Skeletal muscle tissue (tissue), 4 donors: ENCODE results near the gene SDCCAG8. TPM values are rescaled to one million over a fixed set of nuclear protein-coding genes. Genes with fewer than 3 reads are reported as not detected.

ENCODE experiments used
- H3K27ac ChIP-seq: one replicate; pipeline ENCODE4 v1.7.0; 2013; ENCODE audit warnings: mild to moderate bottlenecking, low read depth, low read length, inconsistent platforms
- H3K27me3 ChIP-seq, 3 donors: one replicate each; pipeline ENCODE4 v1.7.0; 2013; ENCODE audit warnings: low read length in 3 of 3; ENCODE audit not compliant: control insufficient read depth in 3 of 3, insufficient read depth in 3 of 3
- H3K36me3 ChIP-seq, 3 donors: one replicate each; pipeline ENCODE4 v1.7.0; 2013; ENCODE audit warnings: low read length in 3 of 3; ENCODE audit not compliant: control insufficient read depth in 3 of 3, insufficient read depth in 3 of 3
- H3K4me1 ChIP-seq, 3 donors: one replicate each; pipeline ENCODE4 v1.7.0; 2013; ENCODE audit warnings: low read length in 3 of 3, mild to moderate bottlenecking in 3 of 3; ENCODE audit not compliant: control insufficient read depth in 3 of 3, insufficient read depth in 3 of 3
- H3K4me3 ChIP-seq, 3 donors: one replicate each; pipeline ENCODE4 v1.7.0; 2013; ENCODE audit warnings: low read length in 3 of 3
- H3K9ac ChIP-seq, 3 donors: one replicate each; pipeline ENCODE4 v1.7.0; 2013; ENCODE audit warnings: low read length in 3 of 3, mild to moderate bottlenecking in 3 of 3, moderate library complexity in 2 of 3, low read depth in 1 of 3
- H3K9me3 ChIP-seq, 3 donors: one replicate each; pipeline ENCODE4 v1.7.0; 2013; ENCODE audit warnings: low read length in 3 of 3; ENCODE audit not compliant: control insufficient read depth in 3 of 3
- total RNA-seq: library from RNA; depleted of rRNA; stranded (reverse); fragments of >200 nt; gene quantifications from one replicate; pipeline ENCODE4 v1.2.3, GENCODE V29; 2014
- donor health status: Osteomylitis.

Gene SDCCAG8
- total RNA-seq, 1 donor from 2014 or later, result 71.5 TPM

DNA sequence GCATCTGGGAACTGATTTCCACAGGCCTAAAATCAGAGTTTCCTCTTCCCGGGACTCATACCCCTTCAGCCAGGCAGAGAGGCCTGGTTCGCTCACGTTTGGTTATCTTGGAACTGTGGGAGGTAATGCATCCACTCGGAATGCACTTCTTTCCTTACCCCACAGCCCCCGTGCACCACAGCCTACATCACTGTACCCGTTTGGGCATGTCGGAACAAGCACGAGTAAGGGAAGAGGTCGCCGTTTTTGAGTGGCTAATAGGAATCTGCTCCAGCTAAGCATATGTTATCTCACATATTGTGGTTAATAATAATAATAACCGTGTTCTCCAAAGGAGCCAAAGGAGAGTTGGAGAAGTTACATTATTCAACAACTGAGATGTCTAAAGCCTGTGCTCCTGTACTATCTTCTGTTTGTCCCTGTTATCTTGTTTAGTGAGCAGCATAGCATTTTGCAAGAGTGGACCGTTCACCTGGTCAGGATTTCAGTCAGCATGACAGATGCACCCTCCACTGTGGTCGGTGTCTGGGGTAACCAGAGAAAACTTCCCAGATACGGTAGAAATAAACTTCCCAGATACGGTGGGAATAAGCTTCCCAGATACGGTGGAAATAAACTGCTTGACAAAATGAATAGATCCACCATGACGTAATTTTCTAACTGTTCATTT, 198.6 kb downstream of the SDCCAG8 start:
- Histone ChIP-seq H3K4me1 (no peaks in the 10 kb centered on the region), H3K36me3 (no peaks in the 10 kb centered on the region), H3K9me3 (no peaks in the 10 kb centered on the region), H3K27me3 (no peaks in the 10 kb centered on the region), H3K27ac (no peak overlapping the region), H3K4me3 (no peak overlapping the region), H3K9ac (no peak overlapping the region)

DNA sequence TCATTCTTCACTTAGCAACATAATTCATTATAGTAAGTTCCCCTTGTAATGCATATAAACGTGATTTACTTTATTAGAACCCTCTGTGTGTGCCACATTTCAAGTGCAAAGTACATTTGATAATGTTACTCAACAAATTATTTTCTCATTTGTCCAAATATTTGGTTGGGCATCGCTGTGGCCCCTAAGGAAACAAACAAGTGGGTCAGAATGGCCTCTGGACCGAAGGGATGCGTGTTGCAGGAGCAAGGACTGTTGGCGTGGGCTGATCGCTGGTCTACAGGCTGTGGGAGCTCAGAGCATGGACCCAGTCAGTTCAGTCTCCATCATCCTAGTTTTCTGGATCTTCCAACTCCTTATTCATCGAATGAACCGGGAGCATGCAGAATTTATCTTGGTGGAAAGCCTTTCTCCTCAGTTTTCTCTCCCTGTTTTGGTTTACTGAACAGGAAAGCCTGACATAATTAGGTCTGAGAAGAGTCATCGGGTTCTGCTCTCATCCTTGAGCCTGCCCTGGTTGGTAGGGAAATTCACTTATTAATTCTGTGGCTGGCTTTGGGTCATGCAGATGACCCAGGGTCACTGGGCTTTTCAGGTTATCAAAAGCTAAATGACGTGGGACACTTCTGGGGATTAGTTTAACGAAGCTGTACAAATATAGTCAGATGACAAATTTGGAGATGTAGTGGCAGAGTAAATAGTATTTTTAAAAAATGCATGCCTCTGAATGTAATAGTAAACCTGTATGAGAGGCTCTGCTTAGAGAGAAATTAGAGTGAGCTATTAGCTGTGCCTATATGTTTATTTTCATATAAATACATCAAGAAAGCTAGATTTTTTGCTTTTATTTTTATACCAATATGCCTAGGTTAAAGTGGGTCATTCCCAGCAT, 200.2 kb downstream of the SDCCAG8 start:
- H3K9me3 ChIP-seq, result no peaks in the 10 kb centered on the region
- H3K27ac ChIP-seq, result no peak overlapping the region
- no peak overlapping the region for H3K4me3 ChIP-seq
- no peaks in the 10 kb centered on the region for H3K27me3 ChIP-seq
- no peak overlapping the region for H3K9ac ChIP-seq
- no peaks in the 10 kb centered on the region for H3K36me3 ChIP-seq
- no peaks in the 10 kb centered on the region for H3K4me1 ChIP-seq

DNA sequence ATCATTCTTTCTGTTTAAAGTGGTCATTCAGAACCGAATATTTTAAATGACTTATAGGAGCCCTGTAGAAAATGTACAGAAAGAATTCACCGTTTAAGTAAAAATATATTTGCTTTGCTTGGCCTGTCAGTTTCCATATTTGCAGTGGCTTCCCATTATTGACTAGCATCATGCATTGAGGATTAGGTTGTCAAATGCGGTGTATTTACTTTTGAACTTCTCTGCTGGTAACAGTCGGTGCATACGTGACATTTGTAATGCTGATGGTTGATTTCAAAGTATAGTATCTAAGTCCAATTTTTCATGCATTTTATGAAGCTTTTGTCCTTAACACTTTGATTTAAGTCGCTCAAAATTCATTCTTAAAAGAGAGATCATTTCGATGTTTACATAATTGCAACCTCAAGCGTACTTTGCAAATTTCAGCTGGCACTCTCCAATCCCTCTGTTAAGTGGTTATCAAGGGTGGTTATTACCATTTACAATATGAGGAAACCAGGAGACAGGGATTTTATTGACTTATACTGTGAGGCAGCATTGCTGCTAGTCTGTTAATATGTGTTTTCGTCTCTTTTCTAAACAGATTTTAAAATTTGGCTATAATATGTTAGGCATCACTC, 201.6 kb downstream of the SDCCAG8 start:
- Histone ChIP-seq H3K4me1 (no peaks in the 10 kb centered on the region), H3K27me3 (no peaks in the 10 kb centered on the region), H3K27ac (no peak overlapping the region), H3K4me3 (no peak overlapping the region), H3K36me3 (peaks cover 0 to 2% (median 0%) of the 10 kb centered on the region in 3 donors), H3K9ac (no peak overlapping the region), H3K9me3 (no peaks in the 10 kb centered on the region)

DNA sequence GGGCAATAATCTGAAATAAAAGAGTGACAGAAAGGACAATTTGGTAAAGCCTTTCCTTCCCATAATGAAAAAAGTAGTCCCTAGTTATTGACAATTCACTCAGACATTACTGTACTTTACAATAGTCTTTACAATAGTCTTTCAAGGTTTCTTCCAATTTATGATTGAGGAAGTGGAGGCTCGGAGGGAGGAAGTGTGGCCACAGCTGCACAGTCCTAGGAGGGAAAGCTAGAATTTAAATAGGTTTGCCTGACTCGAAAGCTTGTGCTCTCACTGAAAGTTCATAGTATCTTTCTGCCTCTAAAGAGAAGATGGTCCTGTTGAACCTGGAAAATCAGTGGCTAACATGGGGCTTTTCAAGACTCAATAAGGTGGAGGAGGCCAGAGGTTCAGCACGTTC, 203.2 kb downstream of the SDCCAG8 start:
- Histone ChIP-seq H3K27me3 (no peaks in the 10 kb centered on the region), H3K4me1 (no peaks in the 10 kb centered on the region), H3K4me3 (no peak overlapping the region), H3K9ac (no peak overlapping the region), H3K27ac (no peak overlapping the region), H3K9me3 (no peaks in the 10 kb centered on the region), H3K36me3 (peaks cover 0 to 5% (median 0%) of the 10 kb centered on the region in 3 donors)

DNA sequence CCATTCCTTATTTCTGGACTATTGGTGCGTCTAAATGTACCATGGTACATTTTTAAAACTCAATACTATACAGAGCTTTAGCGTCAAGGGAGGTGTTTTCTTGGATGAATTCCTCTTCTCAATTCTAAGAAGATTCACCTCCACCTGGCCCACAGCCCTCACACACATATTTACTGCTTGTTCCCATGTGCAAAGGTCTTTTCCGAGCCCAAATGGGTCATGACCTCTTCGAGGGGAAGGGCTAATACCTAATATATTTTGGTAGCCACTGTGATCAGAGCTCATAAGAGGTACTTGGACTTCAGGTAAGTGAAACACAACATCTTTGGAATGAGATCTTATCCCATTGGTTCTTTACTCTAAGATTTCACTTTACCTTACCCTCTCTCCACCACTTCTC, 205.9 kb downstream of the SDCCAG8 start:
- Histone ChIP-seq H3K9me3 (no peaks in the 10 kb centered on the region), H3K4me1 (no peaks in the 10 kb centered on the region), H3K4me3 (no peak overlapping the region), H3K9ac (no peak overlapping the region), H3K27me3 (no peaks in the 10 kb centered on the region), H3K27ac (no peak overlapping the region), H3K36me3 (peaks cover 0 to 5% (median 0%) of the 10 kb centered on the region in 3 donors)

DNA sequence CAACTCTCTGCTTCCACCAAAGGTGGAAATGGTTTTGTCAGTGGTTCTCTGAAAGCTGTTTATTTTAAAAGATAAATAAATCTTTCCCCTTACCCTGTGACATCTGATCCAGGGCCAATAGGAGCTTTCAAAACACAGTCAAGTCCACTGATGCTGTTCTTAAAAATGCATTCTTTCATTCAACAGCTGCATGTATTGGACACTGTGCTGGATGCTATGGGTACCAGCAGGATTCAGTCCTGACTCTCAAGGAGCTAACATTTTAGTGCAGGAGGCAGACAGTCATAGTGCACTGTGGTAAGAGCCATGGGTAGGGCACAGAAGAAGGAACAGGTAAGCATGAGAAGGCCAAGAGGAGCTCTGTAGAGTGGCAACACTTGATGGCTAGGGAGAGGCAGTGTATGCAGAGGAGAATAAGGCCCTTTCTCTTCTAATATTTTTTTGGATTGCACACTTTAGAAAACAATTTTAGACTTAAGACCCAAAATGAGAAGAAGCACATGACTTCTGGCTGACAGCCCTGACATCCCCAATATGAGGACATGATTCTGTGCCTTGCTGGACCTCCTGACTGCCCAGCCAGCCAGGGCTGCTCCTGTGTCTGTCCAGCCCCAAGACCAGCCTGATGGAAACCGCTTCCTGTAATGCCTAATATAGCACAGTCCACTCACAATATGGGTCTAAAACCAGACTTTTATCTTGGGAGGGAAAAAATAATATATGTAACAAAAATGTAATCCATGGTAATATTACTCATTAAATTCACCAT, 207.3 kb downstream of the SDCCAG8 start:
- Histone ChIP-seq H3K4me1 (no peaks in the 10 kb centered on the region), H3K27ac (no peak overlapping the region), H3K36me3 (peaks cover 0 to 5% (median 0%) of the 10 kb centered on the region in 3 donors), H3K27me3 (no peaks in the 10 kb centered on the region), H3K9me3 (no peaks in the 10 kb centered on the region), H3K9ac (no peak overlapping the region), H3K4me3 (no peak overlapping the region)

DNA sequence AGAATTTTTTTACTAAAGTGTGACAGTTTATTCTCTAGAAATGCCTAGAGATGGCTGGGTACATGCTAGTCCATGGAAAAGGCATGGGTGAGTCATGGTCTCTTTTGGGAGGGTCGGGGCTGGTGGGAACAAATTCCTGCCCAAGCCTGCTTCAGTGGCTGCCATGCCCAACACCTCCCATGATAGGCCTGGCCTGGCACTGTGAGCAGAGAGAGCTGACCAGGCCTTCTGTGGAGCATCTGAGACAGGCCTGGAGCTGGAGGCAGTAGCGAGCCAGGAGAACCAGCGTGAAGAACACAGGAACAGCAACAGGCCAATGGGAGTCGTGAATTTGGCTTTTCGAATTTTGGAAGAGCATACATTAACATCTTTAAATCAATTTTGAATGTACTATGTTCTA, 209.2 kb downstream of the SDCCAG8 start:
- Histone ChIP-seq H3K27ac (no peak overlapping the region), H3K4me1 (no peaks in the 10 kb centered on the region), H3K9me3 (no peaks in the 10 kb centered on the region), H3K4me3 (no peak overlapping the region), H3K9ac (no peak overlapping the region), H3K36me3 (peaks cover 0 to 5% (median 1%) of the 10 kb centered on the region in 3 donors), H3K27me3 (no peaks in the 10 kb centered on the region)

DNA sequence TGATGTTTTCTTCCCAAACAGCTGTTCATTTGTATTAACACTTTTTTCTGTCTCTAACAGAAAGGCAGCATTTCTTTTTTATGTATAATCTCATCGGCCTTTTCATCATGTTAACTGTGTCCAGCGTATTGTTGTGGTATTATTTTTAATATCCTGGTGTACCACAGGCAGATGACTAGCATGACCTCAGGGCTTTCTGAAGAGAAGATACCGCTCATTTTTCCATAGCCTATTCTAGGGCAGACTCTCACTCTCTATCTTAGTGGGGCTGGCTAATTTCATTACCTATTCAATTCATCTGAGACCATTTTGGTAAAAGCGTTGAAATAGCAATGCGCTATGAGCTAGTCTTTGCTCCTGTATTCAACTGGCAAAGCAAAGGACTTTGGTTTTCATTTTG, 209.9 kb downstream of the SDCCAG8 start:
- no peaks in the 10 kb centered on the region for H3K27me3 ChIP-seq
- H3K36me3 ChIP-seq, result peaks cover 0 to 5% (median 1%) of the 10 kb centered on the region in 3 donors
- no peak overlapping the region for H3K4me3 ChIP-seq
- H3K9me3 ChIP-seq, result no peaks in the 10 kb centered on the region
- no peak overlapping the region for H3K9ac ChIP-seq
- H3K27ac ChIP-seq, result no peak overlapping the region
- no peaks in the 10 kb centered on the region for H3K4me1 ChIP-seq

DNA sequence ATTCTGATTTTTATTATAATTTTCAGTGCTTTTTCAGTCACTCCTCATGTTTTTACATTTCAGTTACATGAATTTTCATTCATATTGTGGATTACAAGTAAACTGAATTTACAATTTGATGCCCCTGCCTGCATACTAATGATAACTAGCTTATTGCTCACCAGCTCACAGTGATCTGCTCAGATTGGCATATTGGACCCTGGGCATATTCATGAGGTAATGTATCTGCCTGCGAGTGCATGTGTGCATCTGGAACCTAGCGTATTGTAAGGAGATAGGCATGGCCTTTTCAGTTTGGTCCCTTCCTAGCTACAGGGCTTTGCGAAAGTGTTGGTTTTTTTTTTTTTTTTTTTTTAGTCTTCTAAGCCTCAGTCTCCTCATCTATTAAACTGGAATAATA, 213.7 kb downstream of the SDCCAG8 start:
- Histone ChIP-seq H3K27me3 (no peaks in the 10 kb centered on the region), H3K4me3 (no peak overlapping the region), H3K9ac (no peak overlapping the region), H3K4me1 (peaks cover 0 to 11% (median 0%) of the 10 kb centered on the region in 3 donors), H3K36me3 (peaks cover 0 to 1% (median 0%) of the 10 kb centered on the region in 3 donors), H3K9me3 (no peaks in the 10 kb centered on the region), H3K27ac (no peak overlapping the region)
